ENCODE results near the gene PRLHR.
"Not testable (repeated sequence)": the region's sequence is repeated elsewhere in the genome, so short reads cannot be mapped to it uniquely, and the experiment has no call there.

PRLHR gene

DNA sequence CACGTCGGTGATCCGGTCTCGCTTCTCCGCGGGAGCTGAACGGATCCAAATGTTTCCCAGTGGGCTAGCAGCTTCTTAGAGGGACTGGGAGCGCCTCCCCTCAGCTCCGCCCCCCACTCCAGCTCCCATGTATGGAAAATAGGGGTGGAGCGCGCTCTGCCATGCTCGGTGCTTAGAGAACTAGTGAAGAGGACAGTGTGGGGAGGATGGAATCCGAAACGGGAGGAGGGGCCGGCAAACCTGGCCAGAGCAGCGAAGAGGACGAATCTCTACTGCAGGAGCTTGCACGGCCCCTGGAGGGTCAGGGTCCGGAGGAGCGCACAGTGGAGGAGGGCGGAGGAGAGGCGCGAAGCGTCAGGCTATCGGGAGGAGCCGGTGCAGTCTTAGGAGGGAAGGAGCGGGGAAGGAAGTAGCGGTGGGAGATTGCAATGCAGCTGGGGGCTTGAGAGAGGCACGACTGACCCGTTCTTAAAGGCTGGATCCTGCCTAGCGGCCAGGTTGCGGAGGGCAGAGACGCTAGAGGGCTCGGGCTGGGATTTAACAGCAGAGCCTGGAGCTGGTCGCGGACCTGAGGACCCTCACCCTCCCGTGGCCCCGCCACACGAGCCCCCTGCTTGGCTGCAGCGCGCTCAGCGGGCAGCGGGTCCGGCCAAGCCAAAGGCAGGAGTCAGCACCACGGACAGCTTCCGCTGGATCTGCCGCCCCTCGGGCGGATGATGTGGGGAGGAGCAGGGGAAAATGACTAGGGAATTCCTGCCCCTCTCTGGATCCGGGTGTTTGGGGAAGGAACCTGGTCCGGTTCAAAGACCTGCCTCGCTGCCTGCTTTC lies at the start of gene PRLHR:
TSS of gene PRLHR (minus strand) at position 51 of the 828 bp plus-strand sequence. CDS start 404 bp downstream, outside the sequence.
- DNase-seq (ENCODE audit: low read depth) = no peak

DNA sequence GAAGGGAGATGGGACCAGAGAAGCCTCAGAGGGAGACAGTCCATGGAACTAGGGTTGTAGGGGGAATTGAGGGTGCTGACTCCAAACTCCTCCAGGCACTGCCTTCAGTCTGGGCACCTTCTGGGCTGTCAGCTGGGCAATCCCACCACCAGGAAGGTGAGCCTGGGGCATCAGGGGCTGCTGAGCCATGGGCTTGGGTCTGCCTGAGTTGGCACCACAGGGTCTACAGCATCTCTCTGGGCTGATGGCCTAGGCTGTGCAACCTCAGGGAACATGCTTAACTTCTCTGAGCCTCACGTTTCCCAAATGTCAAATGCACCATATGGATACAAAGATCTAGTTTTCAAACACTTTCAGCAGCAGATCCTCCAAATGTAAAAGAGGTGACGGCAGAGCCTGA lies 46.8 kb upstream of the PRLHR start:
- no peak for DNase-seq (ENCODE audit: low read depth)

GRCh38 chr10:118638680-118639079 lies 43.2 kb upstream of the PRLHR start:
- no peak for DNase-seq (ENCODE audit: low read depth)

DNA sequence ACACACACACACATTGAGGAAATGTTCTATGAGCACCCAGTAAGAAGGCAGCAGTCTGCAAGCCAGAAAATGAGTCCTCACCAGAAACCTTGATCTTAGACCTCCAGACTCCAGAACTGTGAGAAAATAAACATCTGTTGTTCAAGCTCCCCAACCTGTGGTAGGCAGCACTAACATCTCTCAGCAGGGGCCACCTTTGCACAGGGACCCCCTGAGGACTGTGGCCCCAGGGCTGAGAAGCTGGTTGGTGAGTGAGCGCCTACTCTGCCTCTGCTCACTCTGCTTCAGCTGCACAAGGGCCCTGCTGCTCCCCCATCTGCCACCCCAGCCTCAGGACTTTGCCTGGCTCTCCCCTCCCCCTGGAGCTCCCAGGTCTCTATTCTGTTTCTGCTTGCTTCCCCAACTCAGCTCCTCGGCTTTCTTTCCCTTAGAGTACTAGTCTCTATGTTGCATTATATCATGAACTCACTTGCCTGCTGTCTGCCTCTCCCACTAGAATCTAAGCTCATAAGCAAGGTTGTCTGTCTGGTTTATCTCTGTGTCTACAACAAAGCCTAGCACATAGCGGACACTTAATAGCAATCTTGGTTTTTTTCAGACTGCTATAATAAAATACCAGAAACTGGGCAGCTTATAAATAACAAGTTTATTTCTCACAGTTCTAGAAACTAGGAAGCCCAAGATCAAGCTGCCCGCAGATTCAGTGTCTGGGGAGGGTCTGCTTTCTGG lies 40.4 kb upstream of the PRLHR start:
- no peak for DNase-seq (ENCODE audit: low read depth)

- DNase-seq (ENCODE audit: low read depth) = no peak
Measured at GRCh38 chr10:118633786-118634185, 38.3 kb upstream of the PRLHR start.

DNA sequence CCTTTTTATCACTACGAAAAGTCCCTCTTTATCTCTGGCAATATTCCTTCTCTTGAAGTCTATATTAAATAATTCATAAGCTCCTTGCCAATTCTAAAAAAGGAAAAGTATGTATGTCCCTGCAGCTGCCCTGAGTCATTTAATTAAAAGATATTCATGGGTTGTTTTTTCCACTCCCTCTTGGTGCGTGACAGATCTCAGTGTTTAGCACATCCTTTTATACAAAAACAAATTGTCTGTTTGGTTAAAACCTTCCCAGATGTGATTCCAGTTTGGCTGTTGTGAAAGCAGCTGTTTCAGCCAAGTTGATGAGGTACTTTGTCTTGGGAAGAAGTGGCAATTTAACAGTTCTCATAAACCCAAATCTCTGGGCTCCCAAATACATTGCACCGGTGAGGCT lies 33.8 kb upstream of the PRLHR start:
- no peak for DNase-seq (ENCODE audit: low read depth)

DNA sequence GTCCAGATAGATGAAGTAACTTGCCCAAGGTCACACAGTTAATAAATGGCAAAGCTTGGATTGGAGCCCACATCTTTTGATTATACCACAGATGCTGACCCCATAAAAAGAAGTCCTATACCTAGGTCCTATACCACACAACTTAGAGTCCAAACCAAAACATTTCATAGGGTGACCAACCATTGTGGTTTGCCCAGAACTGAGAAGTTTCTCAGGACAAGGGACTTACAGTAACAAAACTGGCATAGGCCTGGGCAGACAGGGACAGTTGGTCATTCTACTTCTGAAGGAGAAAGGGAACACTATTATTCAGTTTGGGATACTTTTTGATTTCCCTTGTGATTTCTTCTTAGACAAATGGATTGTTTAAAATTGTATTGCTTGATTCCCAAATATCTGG lies 32.9 kb upstream of the PRLHR start:
- no peak for DNase-seq (ENCODE audit: low read depth)

GRCh38 chr10:118626953-118627352 lies 31.5 kb upstream of the PRLHR start:
- no peak for DNase-seq (ENCODE audit: low read depth)

DNA sequence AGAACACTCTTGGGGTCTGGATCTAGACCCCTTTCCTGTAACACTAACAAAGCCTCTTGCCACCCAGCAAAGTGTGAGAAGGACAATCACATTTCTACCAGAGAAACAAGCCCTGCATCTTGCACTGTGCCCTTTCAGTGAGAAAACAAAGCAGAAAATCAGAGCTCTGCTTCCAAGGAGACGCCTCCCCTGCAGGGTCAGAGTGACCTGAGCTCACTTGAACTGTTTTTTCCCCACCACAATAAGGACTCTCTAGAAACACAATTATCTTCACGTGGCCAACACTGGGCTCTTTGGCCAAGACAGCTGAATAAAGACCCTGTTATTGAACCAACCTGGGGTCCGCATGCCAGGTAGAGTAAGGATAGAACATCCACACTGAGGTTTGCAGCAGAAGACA lies 30.1 kb upstream of the PRLHR start:
- no peak for DNase-seq (ENCODE audit: low read depth)

- no peak for DNase-seq (ENCODE audit: low read depth)
Measured at GRCh38 chr10:118624747-118625146, 29.3 kb upstream of the PRLHR start.

DNA sequence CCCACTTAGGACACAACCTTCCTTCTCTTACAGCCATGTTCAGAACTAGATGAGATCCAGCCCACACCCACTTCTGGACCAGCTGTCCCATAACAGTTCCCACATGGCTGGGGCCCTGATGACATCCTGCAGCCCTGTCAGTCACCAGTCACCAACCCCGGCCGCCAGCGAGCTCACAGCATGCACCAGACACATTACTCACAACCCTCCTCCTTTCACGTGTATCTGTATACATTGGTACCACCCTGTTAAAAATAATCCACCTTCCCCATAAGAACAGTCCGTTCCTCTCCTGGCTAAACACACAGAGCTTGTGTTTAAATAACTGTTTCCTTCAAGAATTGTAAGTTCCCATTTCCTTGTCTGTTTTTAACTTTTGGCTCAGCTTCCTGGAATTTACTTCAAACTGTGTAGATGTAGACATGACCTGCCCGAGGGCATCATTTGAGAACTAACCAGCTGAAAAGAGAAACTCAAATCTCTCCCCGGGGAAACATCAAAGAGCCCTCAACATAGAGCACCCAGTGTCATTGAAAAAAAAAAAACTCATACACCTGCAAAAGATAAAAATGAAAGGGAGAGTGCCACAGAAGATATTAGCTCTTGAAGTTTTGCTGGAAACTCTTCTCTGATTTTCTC lies 26.0 kb upstream of the PRLHR start:
- peak; percentile 3 for DNase-seq (ENCODE audit: low read depth)

DNA sequence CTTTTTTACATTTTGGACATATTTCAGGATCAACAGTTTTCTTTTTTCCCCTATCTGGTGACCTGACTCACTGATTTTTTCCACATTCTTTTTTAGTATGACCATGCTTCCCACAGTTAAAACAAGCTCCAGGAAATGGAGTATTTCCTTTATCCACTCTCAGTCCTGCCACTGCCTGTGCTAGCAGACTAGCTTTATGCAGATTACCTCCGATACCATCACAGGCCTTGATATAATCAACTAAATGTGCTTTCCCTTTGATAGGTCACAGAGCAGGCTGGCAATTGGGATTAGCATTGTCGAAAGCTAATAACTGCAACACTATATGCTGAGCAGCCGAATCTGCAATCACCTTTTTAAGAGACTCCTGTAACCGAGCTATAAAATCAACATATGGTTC lies 18.4 kb upstream of the PRLHR start:
- not testable (repeated sequence) for DNase-seq (ENCODE audit: low read depth)

DNA sequence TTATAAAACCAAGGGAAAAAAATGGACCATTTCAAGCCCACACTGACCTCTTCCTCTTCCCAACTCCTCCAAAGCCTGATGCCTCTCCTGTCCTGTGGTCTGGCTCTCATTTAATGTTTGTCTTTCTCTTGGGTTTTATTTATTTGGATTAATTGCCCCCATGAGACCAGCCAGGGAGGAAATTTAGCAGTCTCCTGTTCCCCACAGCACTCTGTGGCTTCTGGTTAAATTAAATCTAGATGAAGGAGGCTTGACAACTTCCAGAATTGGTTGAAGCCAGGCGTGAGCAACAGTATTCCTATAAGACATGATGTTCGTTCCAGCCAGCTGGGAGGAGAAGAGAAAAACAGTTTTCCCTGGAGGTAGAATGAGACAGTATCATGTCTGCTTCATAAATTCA lies 15.1 kb upstream of the PRLHR start:
- no peak for DNase-seq (ENCODE audit: low read depth)

DNA sequence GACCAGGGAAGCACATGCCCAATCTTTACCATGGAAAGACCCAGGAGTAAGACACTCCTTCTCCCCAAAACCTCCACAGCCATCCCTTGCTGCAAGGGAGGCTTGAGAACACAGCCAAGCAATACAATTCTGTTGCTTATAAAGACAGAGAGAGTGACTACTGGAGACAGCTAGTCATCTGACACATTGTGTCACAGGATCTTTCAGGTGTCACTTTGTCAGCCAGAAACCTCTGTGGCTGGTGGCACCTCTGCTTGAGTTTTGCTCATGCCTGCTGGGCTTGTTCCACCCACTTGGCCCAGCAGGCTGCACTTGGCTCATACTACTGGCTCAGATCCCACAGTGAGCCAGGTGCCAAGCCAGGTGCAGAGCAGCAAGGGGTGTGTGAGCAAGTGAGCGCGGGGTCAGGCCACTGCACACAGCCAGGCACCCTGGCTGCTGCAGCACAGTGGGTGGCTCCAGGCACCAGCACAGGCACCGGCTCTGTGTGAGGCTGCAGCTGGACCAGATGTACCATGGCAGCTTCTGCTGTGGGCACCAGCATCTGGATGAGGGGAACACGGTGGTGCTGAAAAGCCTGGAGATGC lies 12.4 kb upstream of the PRLHR start:
- DNase-seq (ENCODE audit: low read depth) = no peak

- no peak for DNase-seq (ENCODE audit: low read depth)
Measured at GRCh38 chr10:118605694-118606093, 10.2 kb upstream of the PRLHR start.

DNA sequence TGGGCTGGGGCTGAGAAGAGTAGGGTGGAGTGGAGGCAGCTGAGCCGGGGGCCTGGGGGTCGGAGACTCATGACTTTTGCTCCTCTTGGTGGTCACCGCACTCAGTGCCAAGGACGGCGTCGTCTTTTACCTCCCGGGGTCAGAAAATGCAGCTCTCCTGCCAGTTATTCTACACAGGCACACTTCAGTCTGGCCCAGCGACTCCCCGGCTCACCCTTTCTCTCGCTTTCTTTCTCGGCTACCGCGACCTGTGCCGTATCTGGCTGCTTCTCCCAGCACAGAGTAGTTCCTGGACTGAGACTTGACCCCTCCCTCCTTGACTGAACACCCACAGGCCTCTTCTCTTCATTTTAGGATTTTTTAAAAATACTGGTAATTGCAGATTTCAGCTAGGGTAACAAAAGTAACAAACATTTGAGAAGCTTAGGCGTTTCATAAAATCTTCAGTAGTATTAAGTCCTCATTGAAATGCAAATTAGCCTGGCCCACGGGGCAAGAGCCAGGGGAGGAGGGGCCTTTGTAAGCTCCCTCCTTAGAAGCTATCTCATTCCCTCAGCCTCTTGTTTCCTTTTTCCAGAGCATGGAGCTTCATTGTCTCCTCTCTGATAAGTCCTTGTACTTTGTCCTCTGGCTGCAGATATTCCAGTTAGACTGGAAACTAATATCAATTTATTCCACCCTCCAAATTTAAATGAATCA lies 1.1 kb upstream of the PRLHR start:
- DNase-seq (ENCODE audit: low read depth) = no peak

GRCh38 chr10:118595064-118595420 lies 406 bp downstream of the PRLHR start:
- no peak for DNase-seq (ENCODE audit: low read depth)

GRCh38 chr10:118594392-118595063 lies 920 bp downstream of the PRLHR start:
- peak; percentile 10 for DNase-seq (ENCODE audit: low read depth)

GRCh38 chr10:118592675-118593330 lies 2.6 kb downstream of the PRLHR start:
- DNase-seq (ENCODE audit: low read depth) = no peak

GRCh38 chr10:118590334-118590733 lies 5.1 kb downstream of the PRLHR start:
- no peak for DNase-seq (ENCODE audit: low read depth)
